NK-92 (cell line): Measurements from ENCODE around the gene GPR17.
A peak's percentile ranks its signal among the peaks of the same experiment; 100 is the strongest.

Source experiments
- DNase-seq: peaks from one replicate; lab custom pipeline; 2025; ENCODE audit not compliant: unreplicated experiment; lab: John Stamatoyannopoulos, UW

The GPR17 gene

GRCh38 chr2:127641133-127641532 is 4.8 kb upstream of the GPR17 start:
- no peak for DNase-seq

GRCh38 chr2:127641846-127642507 is 4.0 kb upstream of the GPR17 start:
- DNase-seq = no peak

GRCh38 chr2:127642706-127643438 is 3.1 kb upstream of the GPR17 start:
- no peak for DNase-seq

- no peak for DNase-seq
Observed at GRCh38 chr2:127643439-127644065, 2.4 kb upstream of the GPR17 start.

- no peak for DNase-seq
Observed at GRCh38 chr2:127644066-127645025, 1.6 kb upstream of the GPR17 start.

GRCh38 chr2:127645026-127645394 is 943 bp upstream of the GPR17 start:
- DNase-seq = no peak

- DNase-seq = no peak
Observed at GRCh38 chr2:127646487-127647241, 711 bp downstream of the GPR17 start.

- DNase-seq = no peak
Observed at GRCh38 chr2:127647242-127648190, 1.6 kb downstream of the GPR17 start.

GRCh38 chr2:127648321-127648720 is 2.4 kb downstream of the GPR17 start:
- no peak for DNase-seq

GRCh38 chr2:127649100-127649611 is 3.2 kb downstream of the GPR17 start:
- DNase-seq = no peak

- DNase-seq = peak; percentile 13
Observed at GRCh38 chr2:127649684-127650040, 3.7 kb downstream of the GPR17 start.

- DNase-seq = no peak
Observed at GRCh38 chr2:127650041-127650784, 4.3 kb downstream of the GPR17 start.

- no peak for DNase-seq
Observed at GRCh38 chr2:127650785-127651380, 4.9 kb downstream of the GPR17 start.

- no peak for DNase-seq
Observed at GRCh38 chr2:127651381-127651809, 5.4 kb downstream of the GPR17 start.

- DNase-seq = no peak
Observed at GRCh38 chr2:127651971-127652550, 6.1 kb downstream of the GPR17 start.

- no peak for DNase-seq
Observed at GRCh38 chr2:127652786-127653357, 6.9 kb downstream of the GPR17 start.

- no peak for DNase-seq
Observed at GRCh38 chr2:127653421-127654083, 7.6 kb downstream of the GPR17 start.
